Measurements from ENCODE around the gene EFCAB6. TPM values are rescaled to one million over a fixed set of nuclear protein-coding genes. Genes with fewer than 3 reads are reported as not detected.

Gene EFCAB6
- total and polyA plus RNA-seq, 7 experiments from 2014 or later: 0.08 to 1.4 (median 0.39) TPM; not detected in 1

- POLR2A ChIA-PET: no interaction called here
- Histone ChIP-seq H3K27ac (ENCODE audit: low read depth, low read length) (no peak overlapping the region), H3K27me3 (ENCODE audit: control insufficient read depth in 2 of 2, insufficient read depth in 2 of 2, low read length in 2 of 2) (no peaks in the 10 kb centered on the region), H3K36me3 (ENCODE audit: control insufficient read depth in 2 of 3, insufficient read depth in 3 of 3, low read length in 3 of 3) (no peaks in the 10 kb centered on the region), H3K9me3 (ENCODE audit: control insufficient read depth in 2 of 3, low read length in 3 of 3) (no peaks in the 10 kb centered on the region), H3K4me3 (ENCODE audit: low read length) (no peak overlapping the region), H3K4me1 (ENCODE audit: control insufficient read depth in 2 of 2, insufficient read depth in 2 of 2, low read length in 2 of 2) (no peaks in the 10 kb centered on the region)
- no peak for DNase-seq
- Mint-ChIP-seq H3K27me3 (no peaks in the 10 kb centered on the region), H3K36me3 (peaks cover 0 to 2% (median 0%) of the 10 kb centered on the region in 5 donors), H3K27ac (no peak overlapping the region), H3K4me3 (no peak overlapping the region), H3K9me3 (peaks cover 0 to 4% (median 0%) of the 10 kb centered on the region in 11 donors), H3K4me1 (no peaks in the 10 kb centered on the region)
- CTCF ChIA-PET: no interaction called here
- intact Hi-C loops (cut with micrococcal nuclease): no loop called here
- no peak for ATAC-seq
These were observed 311.0 kb downstream of the EFCAB6 start for GRCh38 chr22:43500792-43501785.

- Histone ChIP-seq H3K27me3 (ENCODE audit: control insufficient read depth in 2 of 2, insufficient read depth in 2 of 2, low read length in 2 of 2) (no peaks in the 10 kb centered on the region), H3K9me3 (ENCODE audit: control insufficient read depth in 2 of 3, low read length in 3 of 3) (no peaks in the 10 kb centered on the region), H3K36me3 (ENCODE audit: control insufficient read depth in 2 of 3, insufficient read depth in 3 of 3, low read length in 3 of 3) (no peaks in the 10 kb centered on the region), H3K27ac (ENCODE audit: low read depth, low read length) (no peak overlapping the region), H3K4me3 (ENCODE audit: low read length) (no peak overlapping the region), H3K4me1 (ENCODE audit: control insufficient read depth in 2 of 2, insufficient read depth in 2 of 2, low read length in 2 of 2) (no peaks in the 10 kb centered on the region)
- peaks cover 0 to 2% (median 0%) of the 10 kb centered on the region in 5 donors for H3K36me3 Mint-ChIP-seq
- intact Hi-C loops (cut with micrococcal nuclease): no loop called here
- no peak for ATAC-seq
- H3K27me3 Mint-ChIP-seq: no peaks in the 10 kb centered on the region
- H3K9me3 Mint-ChIP-seq: peaks cover 0 to 4% (median 0%) of the 10 kb centered on the region in 11 donors
- H3K27ac Mint-ChIP-seq: no peak overlapping the region
- POLR2A ChIA-PET: no interaction called here
- no peaks in the 10 kb centered on the region for H3K4me1 Mint-ChIP-seq
- CTCF ChIA-PET: no interaction called here
- no peak overlapping the region for H3K4me3 Mint-ChIP-seq
- no peak for DNase-seq
These were observed 313.2 kb downstream of the EFCAB6 start for GRCh38 chr22:43498856-43499253.

DNA sequence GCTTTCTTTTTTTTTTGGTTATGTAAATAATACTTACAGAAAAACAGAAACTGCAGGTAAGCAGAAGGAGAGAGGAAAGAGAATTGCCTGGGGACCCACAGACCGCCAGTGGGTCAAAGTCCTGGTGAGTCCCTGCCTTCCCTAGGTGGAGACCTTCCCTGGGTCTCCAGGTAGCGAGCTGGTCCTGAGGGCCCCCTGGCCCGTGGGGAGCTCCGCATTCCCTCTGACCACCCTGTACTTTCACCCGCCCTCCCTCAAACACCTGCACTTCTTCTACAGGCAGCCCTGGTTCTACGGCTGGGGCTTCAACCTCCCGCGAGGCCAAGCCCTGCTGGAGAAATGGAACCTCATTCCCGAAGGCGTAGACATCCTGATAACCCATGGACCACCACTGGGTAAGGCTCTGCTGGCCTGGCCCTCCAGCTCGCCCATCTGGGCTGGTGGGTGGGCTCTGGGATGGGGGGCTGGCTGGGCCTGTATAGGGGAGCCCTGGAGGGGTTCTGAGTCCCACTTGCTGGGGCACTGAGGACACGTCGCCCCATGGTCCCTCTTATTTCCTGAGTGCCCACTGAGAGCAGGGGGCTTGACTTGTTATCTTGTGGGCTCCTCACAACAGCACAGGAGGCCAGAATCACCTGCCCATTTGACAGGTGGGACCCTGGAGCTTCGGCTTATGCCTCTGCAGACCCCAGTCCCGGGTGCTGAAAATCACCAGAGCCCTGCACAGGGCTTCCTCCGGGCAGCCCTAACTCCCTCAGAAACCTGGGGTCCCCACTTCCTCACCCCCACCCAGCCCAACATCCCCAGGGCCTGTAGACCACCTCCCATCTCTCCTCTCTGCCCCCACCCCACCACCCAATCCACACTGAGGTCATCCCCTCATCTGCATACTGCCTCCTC is 313.9 kb downstream of the EFCAB6 start:
- no peak overlapping the region for H3K4me3 Mint-ChIP-seq
- ChIA-PET CTCF (no interaction called here), POLR2A (interaction anchor here (0.6 kb wide), 1 partner anchor 348 kb away, joined by 4 read pairs; no protein-coding TSS in a partner anchor)
- Histone ChIP-seq H3K27me3 (ENCODE audit: control insufficient read depth in 2 of 2, insufficient read depth in 2 of 2, low read length in 2 of 2) (no peaks in the 10 kb centered on the region), H3K4me1 (ENCODE audit: control insufficient read depth in 2 of 2, insufficient read depth in 2 of 2, low read length in 2 of 2) (no peaks in the 10 kb centered on the region), H3K4me3 (ENCODE audit: low read length) (no peak overlapping the region), H3K36me3 (ENCODE audit: control insufficient read depth in 2 of 3, insufficient read depth in 3 of 3, low read length in 3 of 3) (no peaks in the 10 kb centered on the region), H3K9me3 (ENCODE audit: control insufficient read depth in 2 of 3, low read length in 3 of 3) (no peaks in the 10 kb centered on the region), H3K27ac (ENCODE audit: low read depth, low read length) (no peak overlapping the region)
- no peaks in the 10 kb centered on the region for H3K4me1 Mint-ChIP-seq
- H3K36me3 Mint-ChIP-seq: peaks cover 0 to 2% (median 0%) of the 10 kb centered on the region in 5 donors
- DNase-seq (no peak), ATAC-seq (no peak)
- H3K9me3 Mint-ChIP-seq: peaks cover 0 to 4% (median 0%) of the 10 kb centered on the region in 11 donors
- H3K27me3 Mint-ChIP-seq: peaks cover 0 to 1% (median under 1%) of the 10 kb centered on the region in 5 donors
- H3K27ac Mint-ChIP-seq: no peak overlapping the region
- intact Hi-C loops (cut with micrococcal nuclease): no loop called here

DNA sequence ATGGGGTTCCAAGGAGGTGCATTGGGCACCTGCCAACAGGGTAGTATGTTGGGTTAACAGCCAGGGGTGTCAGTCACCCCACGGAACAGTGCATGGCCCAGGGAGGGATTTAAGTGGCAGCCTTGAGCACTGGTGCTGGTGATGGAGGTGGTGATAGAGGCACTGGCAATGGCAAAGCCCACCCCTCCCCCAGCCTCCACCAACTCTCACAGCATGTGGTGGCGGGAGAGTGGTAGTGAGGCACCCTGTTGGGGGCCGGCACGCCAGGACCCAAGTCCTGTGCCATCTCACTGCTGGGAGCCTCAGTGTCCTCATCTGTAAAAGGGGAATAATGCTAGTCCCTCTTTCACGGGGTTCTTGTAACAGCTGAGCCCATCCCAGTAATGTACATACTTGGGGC is 318.8 kb downstream of the EFCAB6 start:
- Histone ChIP-seq H3K27me3 (ENCODE audit: control insufficient read depth in 2 of 2, insufficient read depth in 2 of 2, low read length in 2 of 2) (no peaks in the 10 kb centered on the region), H3K9me3 (ENCODE audit: control insufficient read depth in 2 of 3, low read length in 3 of 3) (no peaks in the 10 kb centered on the region), H3K4me1 (ENCODE audit: control insufficient read depth in 2 of 2, insufficient read depth in 2 of 2, low read length in 2 of 2) (no peaks in the 10 kb centered on the region), H3K27ac (ENCODE audit: low read depth, low read length) (no peak overlapping the region), H3K36me3 (ENCODE audit: control insufficient read depth in 2 of 3, insufficient read depth in 3 of 3, low read length in 3 of 3) (no peaks in the 10 kb centered on the region), H3K4me3 (ENCODE audit: low read length) (no peak overlapping the region)
- Mint-ChIP-seq H3K4me1 (no peaks in the 10 kb centered on the region), H3K27ac (no peak overlapping the region), H3K9me3 (peaks cover 0 to 9% (median 3%) of the 10 kb centered on the region in 11 donors), H3K27me3 (peaks cover 0 to 5% (median 3%) of the 10 kb centered on the region in 5 donors), H3K36me3 (peaks cover 0 to 4% (median 0%) of the 10 kb centered on the region in 5 donors), H3K4me3 (no peak overlapping the region)
- intact Hi-C loops (cut with micrococcal nuclease): no loop called here
- ChIA-PET CTCF (no interaction called here), POLR2A (no interaction called here)
- ATAC-seq: no peak
- DNase-seq: no peak

DNA sequence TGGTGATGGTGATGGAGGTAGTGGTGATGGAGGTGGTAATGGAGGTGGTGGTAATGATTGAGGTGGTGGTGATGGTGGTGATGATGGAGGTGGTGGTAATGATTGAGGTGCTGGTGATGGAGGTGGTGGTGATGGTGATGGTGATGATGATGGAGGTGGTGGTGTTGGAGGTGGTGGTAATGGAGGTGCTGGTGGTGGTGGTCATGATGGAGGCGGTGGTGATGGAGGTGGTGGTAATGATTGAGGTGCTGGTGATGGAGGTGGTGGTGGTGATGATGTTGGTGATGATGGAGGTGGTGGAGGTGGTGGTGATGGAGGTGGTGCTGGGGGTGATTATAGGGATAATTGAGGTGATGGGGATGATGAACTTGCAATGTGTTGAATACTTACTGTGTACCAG is 320.4 kb downstream of the EFCAB6 start:
- Histone ChIP-seq H3K4me3 (ENCODE audit: low read length) (no peak overlapping the region), H3K9me3 (ENCODE audit: control insufficient read depth in 2 of 3, low read length in 3 of 3) (no peaks in the 10 kb centered on the region), H3K4me1 (ENCODE audit: control insufficient read depth in 2 of 2, insufficient read depth in 2 of 2, low read length in 2 of 2) (no peaks in the 10 kb centered on the region), H3K36me3 (ENCODE audit: control insufficient read depth in 2 of 3, insufficient read depth in 3 of 3, low read length in 3 of 3) (no peaks in the 10 kb centered on the region), H3K27ac (ENCODE audit: low read depth, low read length) (no peak overlapping the region), H3K27me3 (ENCODE audit: control insufficient read depth in 2 of 2, insufficient read depth in 2 of 2, low read length in 2 of 2) (no peaks in the 10 kb centered on the region)
- H3K9me3 Mint-ChIP-seq: peaks cover 0 to 9% (median 3%) of the 10 kb centered on the region in 11 donors
- intact Hi-C loops (cut with micrococcal nuclease): no loop called here
- POLR2A ChIA-PET: no interaction called here
- ATAC-seq: no peak
- CTCF ChIA-PET: no interaction called here
- no peak overlapping the region for H3K27ac Mint-ChIP-seq
- peaks cover 0 to 7% (median 4%) of the 10 kb centered on the region in 5 donors for H3K27me3 Mint-ChIP-seq
- no peaks in the 10 kb centered on the region for H3K4me1 Mint-ChIP-seq
- H3K36me3 Mint-ChIP-seq: peaks cover 0 to 4% (median 0%) of the 10 kb centered on the region in 5 donors
- H3K4me3 Mint-ChIP-seq: no peak overlapping the region
- DNase-seq: no peak

- H3K4me1 Mint-ChIP-seq: no peaks in the 10 kb centered on the region
- Histone ChIP-seq H3K36me3 (ENCODE audit: control insufficient read depth in 2 of 3, insufficient read depth in 3 of 3, low read length in 3 of 3) (no peaks in the 10 kb centered on the region), H3K27ac (ENCODE audit: low read depth, low read length) (no peak overlapping the region), H3K9me3 (ENCODE audit: control insufficient read depth in 2 of 3, low read length in 3 of 3) (no peaks in the 10 kb centered on the region), H3K4me3 (ENCODE audit: low read length) (no peak overlapping the region), H3K4me1 (ENCODE audit: control insufficient read depth in 2 of 2, insufficient read depth in 2 of 2, low read length in 2 of 2) (no peaks in the 10 kb centered on the region), H3K27me3 (ENCODE audit: control insufficient read depth in 2 of 2, insufficient read depth in 2 of 2, low read length in 2 of 2) (no peaks in the 10 kb centered on the region)
- no peak for DNase-seq
- H3K9me3 Mint-ChIP-seq: peaks cover 0 to 9% (median 3%) of the 10 kb centered on the region in 11 donors
- H3K4me3 Mint-ChIP-seq: no peak overlapping the region
- H3K36me3 Mint-ChIP-seq: peaks cover 0 to 4% (median 0%) of the 10 kb centered on the region in 5 donors
- H3K27ac Mint-ChIP-seq: no peak overlapping the region
- ATAC-seq: no peak
- CTCF ChIA-PET: no interaction called here
- intact Hi-C loops (cut with micrococcal nuclease): no loop called here
- POLR2A ChIA-PET: no interaction called here
- peaks cover 0 to 7% (median 4%) of the 10 kb centered on the region in 5 donors for H3K27me3 Mint-ChIP-seq
These were observed 320.9 kb downstream of the EFCAB6 start for GRCh38 chr22:43491177-43491576.

Data from naive thymus-derived CD4-positive, alpha-beta T cell (primary cell).